ENCODE measurements around the gene ZNF326.

DNA sequence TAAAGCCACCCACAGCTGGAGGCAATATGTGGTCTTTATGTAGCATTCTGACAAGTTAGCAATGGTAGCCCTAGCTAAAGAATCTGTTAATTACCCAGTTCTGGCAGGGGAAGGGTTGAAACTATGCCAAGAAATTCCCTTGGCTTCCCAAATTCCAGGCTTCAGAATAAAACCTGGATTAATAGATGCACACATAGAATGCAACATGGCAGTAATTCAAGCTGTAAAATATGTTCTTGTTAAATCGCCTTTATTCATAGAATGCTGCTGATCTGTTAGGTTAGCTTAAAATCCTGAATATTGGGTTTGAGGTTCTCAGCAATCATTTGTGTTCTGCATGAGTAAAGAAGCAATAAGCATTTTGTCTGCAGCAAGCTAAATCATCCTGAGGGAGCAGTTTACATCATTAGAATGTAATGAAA lies 80.1 kb downstream of the ZNF326 start:
- TF ChIP-seq POLR2AphosphoS5 (IDR thresholded peaks at IDR 0.05): no peak
- TF ChIP-seq, protein P1, sequence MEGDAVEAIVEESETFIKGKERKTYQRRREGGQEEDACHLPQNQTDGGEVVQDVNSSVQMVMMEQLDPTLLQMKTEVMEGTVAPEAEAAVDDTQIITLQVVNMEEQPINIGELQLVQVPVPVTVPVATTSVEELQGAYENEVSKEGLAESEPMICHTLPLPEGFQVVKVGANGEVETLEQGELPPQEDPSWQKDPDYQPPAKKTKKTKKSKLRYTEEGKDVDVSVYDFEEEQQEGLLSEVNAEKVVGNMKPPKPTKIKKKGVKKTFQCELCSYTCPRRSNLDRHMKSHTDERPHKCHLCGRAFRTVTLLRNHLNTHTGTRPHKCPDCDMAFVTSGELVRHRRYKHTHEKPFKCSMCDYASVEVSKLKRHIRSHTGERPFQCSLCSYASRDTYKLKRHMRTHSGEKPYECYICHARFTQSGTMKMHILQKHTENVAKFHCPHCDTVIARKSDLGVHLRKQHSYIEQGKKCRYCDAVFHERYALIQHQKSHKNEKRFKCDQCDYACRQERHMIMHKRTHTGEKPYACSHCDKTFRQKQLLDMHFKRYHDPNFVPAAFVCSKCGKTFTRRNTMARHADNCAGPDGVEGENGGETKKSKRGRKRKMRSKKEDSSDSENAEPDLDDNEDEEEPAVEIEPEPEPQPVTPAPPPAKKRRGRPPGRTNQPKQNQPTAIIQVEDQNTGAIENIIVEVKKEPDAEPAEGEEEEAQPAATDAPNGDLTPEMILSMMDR (IDR thresholded peaks at IDR 0.05): no peak
- TF ChIP-seq POLR2A (IDR thresholded peaks at IDR 0.05): no peak

All from suprapubic skin (tissue), 4 donors.